Kidney epithelial cell (primary cell): Measurements from ENCODE around the gene RPP25. TPM values are rescaled to one million over a fixed set of nuclear protein-coding genes. Genes with fewer than 3 reads are reported as not detected.

ENCODE experiments used
- DNase-seq: peaks from one replicate; pipeline ENCODE4 v3.0.0-alpha.2; 2010; ENCODE audit warnings: low read depth
- H3K27me3 ChIP-seq: 2 replicates; pipeline ENCODE4 v1.6.0; 2011; ENCODE audit warnings: low read length; ENCODE audit not compliant: control insufficient read depth, insufficient read depth
- H3K36me3 ChIP-seq: 2 replicates; pipeline ENCODE4 v1.5.1; 2011; ENCODE audit warnings: low read length; ENCODE audit not compliant: control insufficient read depth, insufficient read depth
- H3K4me3 ChIP-seq: 2 replicates; pipeline ENCODE4 v1.5.1; 2011; ENCODE audit warnings: low read depth, mild to moderate bottlenecking, control low read depth, low read length
- total RNA-seq: library from RNA; depleted of rRNA; stranded (reverse); fragments of >200 nt; gene quantifications from 2 replicates; pipeline ENCODE4 v1.2.3, GENCODE V29; 2015
- TF ChIP-seq, protein P1 (sequence below): IDR thresholded peaks from 2 replicates; pipeline ENCODE4 v1.5.1; 2011; ENCODE audit warnings: mild to moderate bottlenecking, moderate library complexity, low read length, control low read depth, inconsistent platforms; ENCODE audit not compliant: insufficient read depth, poor library complexity, severe bottlenecking

RPP25 gene
- total RNA-seq, 1 donor from 2014 or later, result 9.6 TPM

DNA sequence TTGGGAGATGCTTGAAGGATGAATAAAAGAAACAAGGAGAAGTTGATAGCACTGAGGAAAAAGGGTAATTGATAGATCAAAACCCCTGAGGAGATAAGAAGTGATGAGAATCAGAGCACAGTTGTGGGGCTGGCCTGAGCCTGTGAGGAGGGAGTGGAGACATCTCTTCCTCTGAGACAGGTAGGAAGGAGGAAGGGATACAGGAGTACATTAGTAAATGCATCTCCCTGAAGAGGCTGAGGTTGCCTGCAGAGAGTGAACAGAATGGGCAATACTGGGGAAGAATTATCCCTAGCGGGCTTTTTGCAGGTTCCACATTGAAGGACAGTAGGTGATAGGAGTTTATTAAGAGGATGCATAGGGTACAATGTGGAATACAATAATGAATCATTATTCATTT is 21.5 kb upstream of the RPP25 start:
- H3K27me3 ChIP-seq, result no peaks in the 10 kb centered on the region
- H3K36me3 ChIP-seq, result no peaks in the 10 kb centered on the region
- TF ChIP-seq, protein P1, sequence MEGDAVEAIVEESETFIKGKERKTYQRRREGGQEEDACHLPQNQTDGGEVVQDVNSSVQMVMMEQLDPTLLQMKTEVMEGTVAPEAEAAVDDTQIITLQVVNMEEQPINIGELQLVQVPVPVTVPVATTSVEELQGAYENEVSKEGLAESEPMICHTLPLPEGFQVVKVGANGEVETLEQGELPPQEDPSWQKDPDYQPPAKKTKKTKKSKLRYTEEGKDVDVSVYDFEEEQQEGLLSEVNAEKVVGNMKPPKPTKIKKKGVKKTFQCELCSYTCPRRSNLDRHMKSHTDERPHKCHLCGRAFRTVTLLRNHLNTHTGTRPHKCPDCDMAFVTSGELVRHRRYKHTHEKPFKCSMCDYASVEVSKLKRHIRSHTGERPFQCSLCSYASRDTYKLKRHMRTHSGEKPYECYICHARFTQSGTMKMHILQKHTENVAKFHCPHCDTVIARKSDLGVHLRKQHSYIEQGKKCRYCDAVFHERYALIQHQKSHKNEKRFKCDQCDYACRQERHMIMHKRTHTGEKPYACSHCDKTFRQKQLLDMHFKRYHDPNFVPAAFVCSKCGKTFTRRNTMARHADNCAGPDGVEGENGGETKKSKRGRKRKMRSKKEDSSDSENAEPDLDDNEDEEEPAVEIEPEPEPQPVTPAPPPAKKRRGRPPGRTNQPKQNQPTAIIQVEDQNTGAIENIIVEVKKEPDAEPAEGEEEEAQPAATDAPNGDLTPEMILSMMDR, result no peak
- DNase-seq, result no peak
- no peak overlapping the region for H3K4me3 ChIP-seq

DNA sequence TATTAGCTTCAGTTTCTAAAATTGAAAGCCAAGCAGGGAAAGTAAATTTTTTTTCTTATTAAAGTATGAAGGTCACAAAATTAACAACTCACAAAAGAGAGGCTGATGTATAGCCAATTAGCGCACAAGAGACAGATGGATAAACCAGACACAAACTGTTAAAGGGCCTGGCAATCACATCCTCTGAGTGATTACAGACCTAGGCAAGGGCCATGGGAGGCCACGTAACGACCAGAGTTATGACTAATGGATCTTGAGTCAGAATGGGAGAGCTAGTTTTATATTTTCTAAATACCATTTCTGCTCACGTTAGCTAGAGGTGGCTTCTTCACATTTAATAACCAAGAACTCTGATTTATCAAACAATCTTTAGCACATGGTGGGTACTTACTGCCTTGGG is 21.0 kb upstream of the RPP25 start:
- no peaks in the 10 kb centered on the region for H3K36me3 ChIP-seq
- H3K4me3 ChIP-seq, result no peak overlapping the region
- H3K27me3 ChIP-seq, result no peaks in the 10 kb centered on the region
- DNase-seq, result no peak
- TF ChIP-seq, protein P1, result no peak

DNA sequence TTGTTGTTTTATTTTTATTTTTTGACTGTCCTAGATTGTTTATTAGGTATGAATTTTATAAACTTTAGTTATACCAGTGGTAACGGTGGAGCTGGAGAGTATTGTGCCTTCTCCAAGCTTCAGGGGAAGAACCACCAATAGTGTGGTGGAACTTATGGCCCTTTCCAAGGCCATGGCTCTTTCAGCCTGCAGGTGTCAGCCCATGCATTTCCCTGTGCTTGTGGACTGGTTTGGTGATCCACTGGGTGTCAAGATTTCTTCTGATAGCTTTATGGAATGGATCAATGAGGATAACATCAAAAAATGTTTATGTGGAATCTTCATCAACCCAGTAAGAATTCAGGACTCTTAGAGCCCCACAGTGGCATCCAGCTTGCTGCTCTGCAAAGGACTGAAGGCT is 19.6 kb upstream of the RPP25 start:
- Histone ChIP-seq H3K4me3 (no peak overlapping the region), H3K27me3 (no peaks in the 10 kb centered on the region), H3K36me3 (no peaks in the 10 kb centered on the region)
- DNase-seq, result no peak
- TF ChIP-seq, protein P1, result no peak

DNA sequence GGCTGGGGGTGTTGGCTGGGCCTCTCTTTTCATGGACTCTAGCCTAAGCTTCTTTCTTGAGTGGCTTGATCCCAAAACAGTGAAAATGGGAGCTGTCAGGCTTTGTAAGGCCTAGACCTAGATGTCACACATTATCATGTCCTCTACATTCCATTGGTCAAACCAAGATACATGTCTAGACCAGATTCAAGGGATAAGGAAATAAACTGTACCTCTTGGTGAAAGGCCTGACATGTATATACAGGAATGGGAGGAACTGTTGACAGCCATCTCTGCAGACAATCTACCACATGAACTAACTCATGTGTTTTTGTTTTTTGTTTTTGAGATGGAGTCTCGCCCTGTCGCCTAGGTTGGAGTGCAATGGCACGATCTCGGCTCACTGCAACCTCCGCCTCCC is 11.1 kb upstream of the RPP25 start:
- H3K27me3 ChIP-seq, result no peaks in the 10 kb centered on the region
- H3K36me3 ChIP-seq, result no peaks in the 10 kb centered on the region
- no peak for DNase-seq
- H3K4me3 ChIP-seq, result no peak overlapping the region
- TF ChIP-seq, protein P1, result no peak

DNA sequence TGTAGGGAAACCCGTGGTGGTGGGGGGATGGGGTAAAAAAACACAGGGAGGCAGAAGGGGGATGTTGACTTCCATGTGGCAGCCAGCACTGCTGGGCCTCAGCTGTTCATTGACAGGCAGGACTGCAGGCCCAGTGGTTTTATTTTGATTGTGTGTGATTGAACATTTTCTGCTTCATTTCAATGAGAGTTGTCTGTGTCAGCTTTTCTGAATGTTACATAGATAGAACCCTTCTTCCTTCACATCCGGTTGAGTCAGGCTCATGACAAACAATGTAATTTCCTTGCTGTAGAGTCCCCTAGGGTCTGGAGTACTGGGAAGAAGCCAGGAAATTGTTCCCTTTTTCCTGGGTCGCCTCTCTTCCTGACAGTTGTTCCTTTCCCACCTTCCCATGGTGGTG is 8.2 kb upstream of the RPP25 start:
- TF ChIP-seq, protein P1, result no peak
- no peak for DNase-seq
- H3K27me3 ChIP-seq, result no peaks in the 10 kb centered on the region
- H3K4me3 ChIP-seq, result no peak overlapping the region
- no peaks in the 10 kb centered on the region for H3K36me3 ChIP-seq

DNA sequence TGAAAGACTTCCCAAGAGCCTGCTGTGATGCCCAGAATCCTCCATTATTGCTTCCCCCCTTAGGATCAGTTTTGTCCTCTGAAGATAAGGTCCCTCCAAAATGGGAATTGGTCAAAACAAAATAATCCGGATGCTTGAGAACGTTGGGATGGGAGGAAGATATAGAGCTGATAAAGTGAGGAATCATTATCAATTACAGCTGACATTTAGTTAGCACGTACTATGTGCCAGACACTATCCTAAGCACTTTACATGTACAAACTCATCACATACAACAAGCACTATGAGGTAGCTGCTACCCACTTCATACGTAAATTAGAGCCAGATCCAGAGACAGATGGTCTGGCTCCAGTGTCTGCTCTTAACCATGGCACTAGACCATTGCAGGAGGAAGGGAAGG is 6.6 kb upstream of the RPP25 start:
- Histone ChIP-seq H3K4me3 (no peak overlapping the region), H3K27me3 (peaks cover 5% of the 10 kb centered on the region), H3K36me3 (no peaks in the 10 kb centered on the region)
- DNase-seq, result no peak
- TF ChIP-seq, protein P1, result no peak
